GM18873 (cell line): ENCODE measurements around the gene TRMT10C.

Experiments used
- ATAC-seq: cut with Tn5 transposase; IDR thresholded peaks from one replicate; pipeline ENCODE4 v1.9.1; 2021; ENCODE audit warnings: mild to moderate bottlenecking, moderate library complexity, moderate number of reproducible peaks; ENCODE audit not compliant: unreplicated experiment, low FRiP score

Gene TRMT10C

DNA sequence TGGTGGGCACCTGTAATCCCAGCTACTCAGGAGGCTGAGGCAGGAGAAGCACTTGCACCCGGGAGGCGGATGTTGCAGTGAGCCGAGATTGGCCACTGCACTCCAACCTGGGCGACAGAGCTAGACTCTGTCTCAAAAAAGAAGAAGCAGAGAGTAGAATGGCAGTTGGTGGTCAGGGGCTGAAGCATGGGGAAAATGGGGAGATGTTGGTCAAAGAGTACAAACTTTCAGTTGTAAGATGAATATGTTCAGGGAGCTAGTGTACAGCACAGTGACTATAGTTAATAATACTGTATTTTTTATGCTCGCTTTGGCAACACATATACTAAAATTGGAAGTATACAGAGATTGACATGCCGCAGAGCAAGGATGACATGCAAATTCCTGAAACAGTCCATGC, 53.9 kb downstream of the TRMT10C start:
- ATAC-seq = peak; percentile 64
